DMS53 treated with DMSO at 0.1 percent for 48 hours (cell line): Measurements from ENCODE around the gene C2orf42.
"Not testable (repeated sequence)": the region's sequence is repeated elsewhere in the genome, so short reads cannot be mapped to it uniquely, and the experiment has no call there.

ENCODE experiments used
- DNase-seq: peaks from one replicate; lab custom pipeline; 2025; ENCODE audit not compliant: unreplicated experiment; lab: John Stamatoyannopoulos, UW

Gene C2orf42

GRCh38 chr2:70173520-70173919 lies 17.3 kb downstream of the C2orf42 start:
- DNase-seq, result no peak

DNA sequence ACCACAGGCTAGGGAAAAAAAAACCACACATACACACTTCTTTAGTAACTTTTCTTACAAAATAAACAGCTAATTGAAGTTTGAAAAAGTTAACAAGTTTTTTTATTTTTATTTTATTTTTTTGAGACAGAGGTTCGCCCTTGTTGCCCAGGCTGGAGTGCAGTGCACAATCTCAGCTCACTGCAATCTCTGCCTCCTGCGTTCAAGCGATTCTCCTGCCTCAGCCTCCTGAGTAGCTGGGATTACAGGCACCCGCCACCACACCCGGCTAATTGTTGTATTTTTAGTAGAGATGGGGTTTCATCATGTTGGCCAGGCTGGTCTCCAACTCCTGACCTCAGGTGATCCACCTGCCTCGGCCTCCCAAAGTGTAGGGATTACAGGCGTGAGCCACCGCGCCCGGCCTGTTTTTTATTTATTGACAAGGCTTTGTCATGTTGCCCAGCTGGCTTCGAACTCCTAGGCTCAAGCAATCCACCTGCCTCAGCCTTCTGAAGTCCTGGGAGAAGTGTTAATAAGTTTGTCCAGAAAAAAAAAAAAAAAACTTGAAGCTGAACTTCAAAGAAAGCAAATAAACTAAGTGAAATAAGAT lies 21.1 kb downstream of the C2orf42 start:
- DNase-seq, result not testable (repeated sequence)

- DNase-seq, result no peak
These were observed 29.7 kb downstream of the C2orf42 start for GRCh38 chr2:70161069-70161534.

DNA sequence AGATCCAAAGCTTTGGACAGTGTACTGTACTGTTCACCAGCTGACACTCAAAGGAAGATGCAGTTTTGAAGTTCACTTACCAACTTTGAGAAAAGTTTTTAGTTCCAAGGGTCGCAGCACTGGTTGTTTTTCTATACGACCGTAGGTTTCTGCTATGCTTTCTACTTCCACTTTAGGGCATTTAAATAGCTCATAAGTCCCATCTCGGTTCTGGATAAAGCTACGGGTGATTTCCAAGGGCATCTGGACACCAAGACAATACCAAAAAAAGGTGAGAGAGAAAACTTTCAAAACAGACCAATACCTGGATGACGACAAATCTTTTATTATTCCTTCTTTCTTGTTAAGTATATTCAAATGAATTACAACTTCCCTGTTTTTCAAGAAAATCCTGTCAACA lies 30.3 kb downstream of the C2orf42 start:
- no peak for DNase-seq

DNA sequence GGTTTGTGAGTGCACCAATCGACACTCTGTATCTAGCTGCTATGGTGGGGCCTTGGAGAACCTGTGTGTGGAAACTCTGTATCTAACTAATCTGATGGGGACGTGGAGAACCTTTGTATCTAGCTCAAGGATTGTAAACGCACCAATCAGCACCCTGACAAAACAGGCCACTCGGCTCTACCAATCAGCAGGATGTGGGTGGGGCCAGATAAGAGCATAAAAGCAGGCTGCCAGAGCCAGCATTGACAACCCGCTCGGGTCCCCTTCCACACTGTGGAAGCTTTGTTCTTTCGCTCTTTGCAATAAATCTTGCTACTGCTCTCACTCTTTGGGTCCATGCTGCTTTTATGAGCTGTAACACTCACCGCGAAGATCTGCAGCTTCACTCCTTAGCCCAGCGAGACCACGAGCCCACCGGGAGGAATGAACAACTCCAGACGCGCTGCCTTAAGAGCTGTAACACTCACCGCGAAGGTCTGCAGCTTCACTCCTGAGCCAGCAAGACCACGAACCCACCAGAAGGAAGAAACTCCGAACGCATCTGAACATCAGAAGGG lies 41.6 kb downstream of the C2orf42 start:
- not testable (repeated sequence) for DNase-seq

DNA sequence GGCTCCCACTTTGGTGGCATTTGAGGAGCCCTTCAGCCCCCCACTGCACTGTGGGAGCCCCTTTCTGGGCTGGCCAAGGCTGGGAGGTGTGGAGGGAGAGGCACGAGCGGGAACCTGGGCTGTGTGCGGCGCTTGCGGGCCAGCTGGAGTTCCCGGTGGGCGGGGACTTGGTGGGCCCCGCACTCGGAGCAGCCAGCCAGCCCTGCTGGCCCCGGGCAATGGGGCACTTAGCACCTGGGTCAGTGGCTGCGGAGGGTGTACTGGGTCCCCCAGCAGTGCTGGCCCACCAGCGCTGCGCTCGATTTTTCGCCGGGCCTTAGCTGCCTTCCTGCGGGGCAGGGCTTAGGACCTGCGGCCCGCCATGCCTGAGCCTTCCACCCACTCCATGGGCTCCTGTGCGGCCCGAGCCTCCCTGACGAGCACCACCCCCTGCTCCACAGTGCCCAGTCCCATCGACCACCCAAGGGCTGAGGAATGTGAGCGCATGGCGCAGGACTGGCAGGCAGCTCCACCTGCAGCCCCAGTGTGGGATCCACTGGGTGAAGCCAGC lies 42.5 kb downstream of the C2orf42 start:
- DNase-seq, result not testable (repeated sequence)

DNA sequence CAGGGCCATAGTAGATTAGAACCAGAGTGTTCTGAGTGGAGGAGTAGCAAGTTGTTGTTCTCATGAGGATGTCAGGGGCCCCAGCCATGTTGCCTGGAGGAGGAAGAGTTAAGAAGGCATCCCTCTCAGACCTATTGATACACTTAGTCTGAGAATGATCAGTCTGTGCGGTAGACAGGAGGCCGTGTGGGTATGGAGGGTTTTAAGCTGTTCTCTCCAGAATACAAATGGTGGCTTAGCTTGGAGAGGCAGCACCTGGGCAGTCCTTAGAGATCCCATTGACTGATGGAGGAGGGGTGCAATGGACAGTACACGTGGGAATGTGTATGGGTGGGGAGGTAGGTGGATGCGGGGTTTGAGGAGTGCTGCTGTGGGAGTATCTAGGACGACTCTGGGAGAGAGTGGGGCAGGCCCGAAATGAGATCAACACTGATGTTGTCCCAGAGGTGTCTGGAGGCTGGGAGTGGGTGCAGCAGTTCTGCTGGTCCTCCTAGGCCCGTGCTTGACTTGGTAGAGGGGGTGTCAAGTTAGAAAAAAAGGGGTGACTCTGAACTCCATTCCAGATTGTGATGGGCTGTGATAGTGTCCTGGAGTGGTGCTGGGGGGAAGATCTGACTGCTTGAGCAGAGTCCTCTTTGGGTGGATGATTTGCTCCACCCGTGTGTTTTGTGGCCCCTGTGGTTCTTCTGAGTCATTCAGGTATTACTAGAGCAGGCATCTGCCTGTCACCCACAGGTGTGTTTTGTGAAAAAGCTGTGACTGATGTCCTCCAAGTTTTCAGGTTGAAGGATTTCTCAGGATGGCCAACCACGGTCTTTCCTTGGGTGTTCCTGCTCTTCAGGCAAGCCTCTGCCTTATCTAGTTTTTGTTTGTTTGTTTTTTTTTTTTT lies 44.7 kb downstream of the C2orf42 start:
- DNase-seq, result no peak

- DNase-seq, result no peak
These were observed 45.7 kb downstream of the C2orf42 start for GRCh38 chr2:70145144-70145490.

- no peak for DNase-seq
These were observed 46.2 kb downstream of the C2orf42 start for GRCh38 chr2:70144443-70145143.

DNA sequence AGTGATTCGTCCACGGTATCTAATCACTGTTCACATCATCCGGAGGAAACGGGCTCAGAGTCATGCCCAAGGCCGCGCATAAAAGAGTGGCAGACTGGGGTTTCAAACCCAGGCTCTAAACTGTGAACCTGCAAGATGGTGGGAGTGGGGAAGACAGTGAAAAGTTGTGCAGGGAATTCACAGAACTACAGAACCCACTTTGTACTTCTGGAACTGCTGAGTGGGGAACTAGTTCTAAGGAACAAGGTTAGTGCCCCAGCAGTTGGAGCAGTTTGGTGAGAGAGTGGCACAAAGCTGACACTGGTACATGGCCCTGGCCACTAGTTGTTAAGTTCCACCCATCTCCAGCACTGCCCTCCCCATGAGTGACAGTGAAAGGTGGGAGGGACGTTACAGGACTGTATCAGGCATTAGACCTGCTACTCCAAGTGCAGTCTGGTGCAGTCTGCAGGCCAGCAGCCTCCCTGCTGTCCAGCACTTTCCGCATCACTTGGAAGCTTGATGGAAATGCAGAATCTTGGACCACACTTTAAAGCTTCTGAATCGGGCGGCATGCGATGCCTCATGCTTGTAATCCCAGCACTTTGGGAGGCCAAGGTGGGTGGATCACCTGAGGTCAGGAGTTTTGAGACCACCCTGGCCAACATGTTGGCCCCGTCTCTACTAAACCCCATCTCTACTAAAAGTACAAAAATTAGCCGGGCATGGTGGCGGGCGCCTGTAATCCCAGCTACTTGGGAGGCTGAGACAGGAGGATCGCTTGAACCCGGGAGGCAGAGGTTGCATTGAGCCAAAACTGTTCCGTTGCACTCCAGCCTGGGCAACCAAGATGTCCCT lies 47.3 kb downstream of the C2orf42 start:
- DNase-seq, result peak; percentile 46

- DNase-seq, result peak; percentile 98
These were observed 48.1 kb downstream of the C2orf42 start for GRCh38 chr2:70142590-70143313.

DNA sequence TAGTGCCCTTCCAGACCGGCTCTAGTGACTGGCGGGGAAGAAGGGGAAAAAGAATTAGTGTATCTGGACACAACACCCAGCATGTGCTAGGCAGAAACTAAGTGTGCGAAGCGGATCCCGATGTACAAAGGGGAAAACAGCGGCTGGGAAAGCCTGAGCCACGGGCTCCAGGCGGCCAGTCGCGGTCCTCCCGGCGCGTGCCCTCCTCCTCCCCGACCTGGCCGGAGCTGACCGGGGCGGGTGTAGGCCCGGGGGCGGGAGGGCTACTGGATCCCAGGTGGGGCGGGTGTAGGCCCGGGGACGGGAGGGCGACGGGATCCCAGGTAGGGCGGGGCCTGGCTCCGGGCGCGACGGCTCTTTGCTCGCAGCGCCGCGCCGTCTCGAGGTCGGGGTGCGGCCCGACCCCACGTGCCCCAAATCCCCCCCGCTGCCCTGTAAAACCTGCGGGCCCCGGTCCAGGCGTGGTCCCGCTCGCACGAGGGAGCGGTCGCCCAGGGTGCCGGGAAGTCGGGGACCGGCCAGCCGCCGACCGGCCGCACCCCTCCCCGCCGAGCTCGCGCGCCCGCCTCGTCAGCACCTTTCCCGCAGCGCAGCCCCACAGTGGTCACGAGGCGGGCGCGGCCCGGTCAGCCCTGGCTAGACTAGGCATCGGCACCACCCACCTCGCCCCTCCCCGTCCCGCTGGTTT lies 48.8 kb downstream of the C2orf42 start:
- DNase-seq, result no peak

DNA sequence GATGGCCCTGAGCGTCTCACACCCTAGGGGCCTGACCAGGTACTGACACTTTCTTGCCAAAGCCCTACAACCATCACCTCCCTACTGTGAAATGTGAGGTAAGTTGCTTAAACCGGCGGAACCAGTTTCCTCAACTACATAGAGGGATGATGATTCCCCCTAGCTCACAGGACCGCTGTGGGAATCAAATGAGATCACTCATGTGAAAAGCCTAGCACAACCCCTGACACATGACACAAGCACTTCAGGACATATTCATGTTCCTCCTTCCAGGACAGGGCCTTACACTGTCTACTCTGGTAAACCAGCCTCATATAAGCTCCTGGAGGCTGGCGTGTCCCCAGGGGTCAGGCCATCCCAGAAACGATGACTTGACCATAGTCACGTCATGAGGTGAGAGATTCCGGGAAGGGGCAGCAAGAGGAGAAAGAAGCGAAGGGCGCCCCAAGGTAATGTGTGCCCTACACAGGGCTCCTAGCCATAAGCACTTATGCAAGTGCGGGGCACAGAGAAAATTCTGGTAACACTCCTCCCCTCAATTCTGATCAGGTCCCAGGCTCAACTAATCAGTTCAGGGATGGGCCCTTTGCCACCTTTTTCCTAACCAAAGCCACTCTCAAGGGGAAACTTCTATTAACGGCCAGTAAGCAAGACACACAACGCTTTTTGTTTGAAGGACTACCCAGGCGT lies 49.5 kb downstream of the C2orf42 start:
- peak; percentile 98 for DNase-seq

DNA sequence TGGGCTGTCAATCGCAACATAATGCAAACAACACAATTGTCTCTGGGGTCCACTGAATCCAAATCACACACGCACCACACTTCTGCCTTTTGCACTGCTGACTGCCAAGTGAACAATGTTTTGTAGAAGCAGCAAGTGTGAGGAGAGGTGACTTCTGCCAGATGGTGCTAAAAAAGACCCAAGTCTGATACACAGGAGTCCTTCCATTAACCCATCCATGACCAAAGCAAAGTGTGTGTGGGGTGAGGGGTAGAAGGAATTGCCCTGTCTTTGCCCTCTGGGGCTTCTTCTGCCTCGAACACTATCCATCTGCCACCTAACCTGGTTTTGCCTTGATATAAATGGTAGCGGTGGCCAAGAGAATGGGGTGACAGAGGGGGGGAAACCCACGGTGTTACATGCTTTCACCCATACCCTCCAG lies 50.0 kb downstream of the C2orf42 start:
- no peak for DNase-seq

DNA sequence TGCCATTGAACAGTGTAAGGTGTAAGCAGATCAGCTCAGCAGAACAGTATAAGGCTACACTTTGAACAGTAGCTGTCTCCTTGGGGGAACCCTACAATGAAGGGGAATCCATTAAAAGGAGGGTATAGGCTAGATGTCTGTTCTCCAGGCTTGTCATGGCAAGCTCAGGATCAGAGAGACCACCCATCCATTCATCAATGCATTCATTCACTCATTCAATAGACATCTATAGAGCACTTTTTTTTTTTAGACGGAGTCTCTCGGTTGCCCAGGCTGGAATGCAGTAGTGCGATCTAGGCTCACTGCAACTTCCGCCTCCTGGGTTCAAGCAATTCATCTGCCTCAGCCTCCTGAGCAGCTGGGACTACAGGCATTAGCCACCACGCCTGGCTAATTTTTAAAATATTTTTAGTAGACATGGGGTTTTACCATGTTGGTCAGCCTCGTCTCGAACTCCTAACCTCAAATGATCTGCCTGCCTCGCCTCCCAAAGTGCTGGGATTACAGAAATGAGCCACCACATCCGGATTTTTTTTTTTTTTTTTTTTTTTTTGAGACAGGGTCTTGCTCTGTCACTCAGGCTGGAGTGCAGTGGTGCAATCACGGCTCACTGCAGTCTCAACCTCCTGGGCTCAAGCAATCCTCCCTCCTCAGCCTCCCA lies 56.4 kb downstream of the C2orf42 start:
- not testable (repeated sequence) for DNase-seq

DNA sequence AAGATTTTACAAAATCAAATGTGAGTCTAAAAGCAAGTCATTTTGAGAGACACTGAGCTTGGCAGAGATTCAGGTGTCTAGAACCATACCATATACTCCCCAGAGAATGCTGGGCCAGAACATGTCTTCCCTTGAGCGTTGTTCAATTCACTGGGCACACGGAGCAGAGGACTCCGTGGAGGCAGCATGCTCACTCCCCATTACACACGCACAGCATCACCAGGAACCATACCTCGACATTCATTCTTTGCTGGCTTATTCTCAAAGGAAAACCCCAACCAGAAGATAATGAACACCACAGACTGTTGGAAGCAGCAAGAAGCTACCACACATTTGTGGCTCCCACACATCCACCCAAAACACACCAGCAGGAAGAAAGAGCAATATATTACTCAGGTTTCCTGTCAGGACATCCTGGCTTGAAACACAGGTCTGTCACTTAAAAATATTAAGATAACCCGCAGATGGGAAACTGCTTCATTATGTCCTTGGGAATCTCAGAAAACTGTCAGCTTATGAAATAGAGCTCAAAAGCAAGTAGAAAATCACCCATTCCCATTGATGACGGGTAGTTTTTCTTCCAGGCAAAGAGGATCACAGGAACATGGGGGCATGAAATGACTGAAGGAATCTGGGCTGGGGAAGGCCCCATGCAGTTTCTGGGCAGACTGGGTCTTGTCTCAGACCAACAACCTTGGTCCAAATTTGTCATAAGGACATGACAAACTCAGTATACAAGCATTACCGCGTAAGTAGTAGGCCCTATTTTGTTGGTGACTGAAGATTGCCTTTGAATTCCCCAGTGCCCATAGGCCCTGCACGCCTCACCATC lies 57.1 kb downstream of the C2orf42 start:
- no peak for DNase-seq

GRCh38 chr2:70133127-70133452 lies 57.7 kb downstream of the C2orf42 start:
- no peak for DNase-seq
